Stimulated activated CD8-positive, alpha-beta memory T cell treated with anti-CD3 and anti-CD28 coated beads, Interleukin-4, amount 100 ng/mL, for 1 hour (primary cell): ENCODE results near the gene NRTN.
"Not testable (repeated sequence)": the region's sequence is repeated elsewhere in the genome, so short reads cannot be mapped to it uniquely, and the experiment has no call there.

Source experiments
- DNase-seq, 2 donors: peaks; one replicate each; pipeline ENCODE4 v3.0.0-alpha.2; 2020; ENCODE audit warnings: low read depth in 2 of 2, low spot score in 1 of 2

Gene NRTN

DNA sequence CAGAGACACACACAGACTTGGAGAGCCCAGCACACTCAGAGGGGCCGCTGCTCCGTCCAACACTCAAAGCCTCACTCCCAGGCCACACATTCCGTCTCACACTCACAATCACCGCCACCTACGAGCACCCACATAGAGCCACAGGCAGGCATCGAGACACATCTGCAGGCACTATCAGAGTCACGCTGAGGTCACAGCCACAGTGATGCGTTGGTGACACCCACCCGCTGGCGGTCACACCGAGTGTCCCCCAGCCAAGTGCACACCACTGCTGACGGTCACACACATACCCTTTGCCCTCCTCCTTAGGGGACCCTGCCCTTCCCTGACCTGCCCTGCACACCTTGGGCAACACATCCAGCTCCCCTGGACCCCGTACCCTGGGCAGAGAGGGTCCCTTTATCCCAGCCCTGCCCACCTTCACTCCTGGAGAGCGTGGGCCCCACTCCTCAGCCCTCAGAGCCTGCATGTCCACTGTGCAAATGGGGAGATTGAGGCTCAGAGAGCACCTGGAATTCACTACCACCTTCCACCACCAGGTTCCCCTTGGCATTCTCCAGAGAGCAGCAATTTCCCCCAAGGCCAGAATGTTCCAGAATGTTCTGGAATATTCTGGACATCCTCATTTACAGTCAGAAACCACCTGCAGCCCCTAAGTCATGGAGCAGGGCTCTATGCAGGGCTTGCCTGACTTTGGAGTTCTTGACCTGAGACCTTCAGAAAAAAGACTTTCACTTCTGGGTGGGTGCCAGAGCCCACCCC, 60.0 kb downstream of the NRTN start:
- DNase-seq = no peak

DNA sequence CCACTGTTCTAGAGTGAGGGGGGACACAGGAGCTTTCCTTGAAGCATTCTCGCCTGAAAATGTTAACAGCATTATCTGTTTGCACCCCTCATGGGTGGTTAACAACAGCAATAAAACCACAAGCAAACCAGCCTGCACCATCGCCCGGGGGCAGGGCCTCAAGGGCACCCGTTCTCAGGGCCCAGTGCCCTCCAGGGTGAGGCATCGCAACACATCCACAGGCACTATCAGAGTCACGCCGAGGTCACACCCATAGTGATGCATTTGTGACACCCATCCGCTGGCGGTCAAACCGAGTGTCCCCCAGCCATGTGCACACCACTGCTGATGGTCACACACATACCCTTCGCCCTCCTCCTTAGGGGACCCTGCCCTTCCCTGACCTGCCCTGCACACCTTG, 60.9 kb downstream of the NRTN start:
- no peak for DNase-seq

DNA sequence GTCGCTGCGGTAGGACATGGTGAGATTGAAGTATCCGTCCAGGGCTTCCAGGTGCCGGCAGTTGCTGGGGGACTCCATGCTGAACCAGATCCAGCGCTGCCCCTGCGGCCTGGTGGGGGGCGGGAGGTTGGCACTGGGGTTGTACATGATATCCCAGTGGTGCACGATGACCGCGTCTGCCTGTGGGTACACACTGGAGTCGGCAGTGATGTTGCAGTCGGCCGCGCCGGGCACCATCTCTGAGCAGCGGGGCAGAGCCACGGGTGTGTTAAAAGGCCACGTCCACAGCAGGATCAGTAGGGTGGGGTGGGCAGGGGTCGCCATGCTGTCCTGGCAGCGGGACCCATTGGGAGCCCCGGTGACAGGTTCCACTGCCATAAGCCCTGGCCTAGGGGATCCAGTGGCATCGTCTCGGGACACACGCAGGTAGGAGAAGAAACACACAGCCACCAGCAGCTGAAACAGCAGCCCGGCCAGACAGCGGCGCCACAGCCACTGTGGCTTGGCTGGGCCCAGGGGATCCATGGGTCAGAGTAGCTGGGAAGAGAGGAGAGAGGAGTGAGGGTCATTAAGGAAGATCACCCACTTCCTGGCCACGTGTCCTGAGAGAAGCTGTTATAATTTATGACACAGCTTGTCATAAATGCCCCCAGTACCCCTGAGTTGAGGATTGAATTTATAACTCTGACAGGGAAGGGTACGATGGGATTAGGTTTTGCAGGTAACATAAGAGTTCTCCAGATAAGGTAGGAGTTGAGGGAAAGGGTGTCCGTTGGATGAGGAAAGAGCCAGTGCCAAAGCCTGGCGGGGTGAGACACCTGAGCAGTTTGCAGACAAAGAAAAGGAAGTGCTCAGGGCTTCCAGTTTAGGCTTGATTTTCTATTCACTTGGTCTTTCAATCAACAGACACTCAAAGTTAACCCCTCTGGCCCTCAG, 62.6 kb downstream of the NRTN start:
- DNase-seq = no peak

DNA sequence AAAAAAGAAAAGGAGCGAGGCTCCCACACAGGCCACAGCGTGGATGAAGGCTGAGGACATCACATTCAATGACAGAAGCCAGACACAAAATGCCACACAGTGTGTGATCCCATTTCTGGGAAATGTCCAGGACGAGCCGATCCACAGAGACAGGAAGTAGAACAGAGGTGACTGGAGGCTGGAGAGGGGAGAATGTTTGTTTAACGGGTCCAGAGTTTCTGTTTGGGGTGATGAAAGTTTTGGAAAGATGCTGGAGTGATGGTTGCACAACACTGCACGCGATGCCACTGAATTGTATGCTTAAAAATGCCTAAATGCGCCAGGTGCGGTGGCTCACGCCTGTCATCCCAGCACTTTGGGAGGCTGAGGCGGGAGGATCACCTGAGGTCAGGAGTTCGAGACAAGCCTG, 66.1 kb downstream of the NRTN start:
- DNase-seq = no peak

DNA sequence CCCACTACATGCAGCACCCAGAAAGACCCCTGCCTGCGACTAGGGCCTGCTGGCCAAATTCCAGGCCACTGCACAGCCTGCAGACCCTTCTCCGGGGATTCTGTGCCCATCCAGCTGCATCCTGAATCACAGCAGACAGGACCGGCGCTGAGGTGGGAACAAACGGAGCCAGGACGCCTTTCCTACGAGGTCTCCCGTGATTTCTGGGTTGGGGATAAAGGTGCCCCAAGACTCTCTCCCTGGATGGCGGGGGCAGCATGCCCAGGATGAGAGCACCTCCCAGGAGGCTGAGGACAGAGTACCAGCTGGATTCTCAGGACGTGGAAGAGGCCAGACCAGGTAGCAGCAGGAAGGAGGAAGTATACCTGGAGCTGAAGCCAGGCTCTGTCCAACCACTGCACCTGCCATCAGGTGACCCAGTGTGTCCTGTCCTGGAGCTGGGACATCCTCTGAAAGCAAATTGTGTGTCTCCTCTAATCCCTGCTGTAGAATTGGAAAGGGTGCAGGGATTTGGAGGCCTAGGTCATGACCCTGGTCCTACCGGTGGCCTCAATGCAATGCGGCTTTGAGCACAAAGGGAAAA, 68.8 kb downstream of the NRTN start:
- DNase-seq = no peak

DNA sequence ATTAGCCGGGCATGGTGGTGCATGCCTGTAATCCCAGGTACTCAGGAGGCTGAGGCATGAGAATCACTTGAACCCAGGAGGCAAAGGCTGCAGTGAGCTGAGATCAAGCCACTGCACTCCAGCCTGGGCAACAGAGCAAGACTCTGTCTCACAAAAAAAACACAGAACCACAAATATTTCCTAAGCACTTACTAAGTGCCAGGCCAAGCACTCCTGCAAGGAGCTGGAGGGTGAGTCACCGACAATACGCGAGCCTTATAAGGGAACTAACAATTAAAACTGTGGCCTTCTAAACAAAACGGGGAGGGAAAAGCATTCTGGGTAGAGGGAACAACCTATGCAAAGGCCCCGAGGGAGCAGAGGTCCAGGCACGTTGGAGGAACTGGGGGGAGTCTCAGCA, 69.6 kb downstream of the NRTN start:
- not testable (repeated sequence) for DNase-seq

DNA sequence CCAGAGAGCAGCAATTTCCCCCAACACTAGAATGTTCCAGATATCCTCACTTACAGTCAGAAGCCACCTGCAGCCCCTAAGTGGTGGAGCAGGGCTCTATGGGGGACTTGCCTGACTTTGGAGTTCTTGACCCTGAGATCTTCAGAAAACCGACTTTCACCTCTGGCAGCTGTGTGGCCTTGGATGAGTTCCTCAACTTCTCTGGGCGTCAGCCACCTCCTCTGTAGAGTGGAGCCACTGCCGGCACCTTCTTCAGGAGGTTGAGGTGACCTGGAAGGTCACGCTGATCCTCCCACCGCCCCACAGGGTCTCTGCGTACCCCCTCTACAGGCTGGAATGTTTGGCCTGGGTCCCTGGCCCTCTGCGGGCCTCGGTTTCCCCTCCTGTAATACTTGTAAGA, 72.6 kb downstream of the NRTN start:
- DNase-seq = no peak

DNA sequence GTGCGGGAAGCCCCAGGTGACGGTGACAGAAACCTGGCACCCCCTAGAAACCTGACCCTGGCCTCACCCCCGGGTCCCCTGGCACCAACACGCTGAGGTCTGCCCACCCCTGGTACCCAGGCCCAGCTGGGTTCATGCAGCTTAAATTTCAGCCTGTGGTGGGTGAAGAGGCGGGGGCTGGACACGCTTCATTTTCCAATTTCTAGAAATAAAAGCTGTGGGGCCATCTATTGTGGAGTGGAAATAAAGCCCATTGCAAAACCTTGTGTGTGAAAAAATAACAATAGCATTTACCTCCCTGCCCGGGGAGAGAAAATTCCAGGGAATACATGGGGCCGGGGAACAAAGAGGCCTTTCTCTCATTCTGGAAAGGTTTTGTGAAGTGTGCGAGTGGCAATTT, 73.0 kb downstream of the NRTN start:
- no peak for DNase-seq
